Measurements from ENCODE around the gene ARHGAP24. TPM values are rescaled to one million over a fixed set of nuclear protein-coding genes. Genes with fewer than 3 reads are reported as not detected.
A peak's percentile ranks its signal among the peaks of the same experiment; 100 is the strongest.
"Not testable (repeated sequence)": the region's sequence is repeated elsewhere in the genome, so short reads cannot be mapped to it uniquely, and the experiment has no call there.

Gene ARHGAP24
- total and polyA plus RNA-seq, 12 donors, result 0.72 to 53.4 (median 4.4) TPM

GRCh38 chr4:85514117-85514516, 39.2 kb downstream of the ARHGAP24 start:
- TF ChIP-seq, protein P1, sequence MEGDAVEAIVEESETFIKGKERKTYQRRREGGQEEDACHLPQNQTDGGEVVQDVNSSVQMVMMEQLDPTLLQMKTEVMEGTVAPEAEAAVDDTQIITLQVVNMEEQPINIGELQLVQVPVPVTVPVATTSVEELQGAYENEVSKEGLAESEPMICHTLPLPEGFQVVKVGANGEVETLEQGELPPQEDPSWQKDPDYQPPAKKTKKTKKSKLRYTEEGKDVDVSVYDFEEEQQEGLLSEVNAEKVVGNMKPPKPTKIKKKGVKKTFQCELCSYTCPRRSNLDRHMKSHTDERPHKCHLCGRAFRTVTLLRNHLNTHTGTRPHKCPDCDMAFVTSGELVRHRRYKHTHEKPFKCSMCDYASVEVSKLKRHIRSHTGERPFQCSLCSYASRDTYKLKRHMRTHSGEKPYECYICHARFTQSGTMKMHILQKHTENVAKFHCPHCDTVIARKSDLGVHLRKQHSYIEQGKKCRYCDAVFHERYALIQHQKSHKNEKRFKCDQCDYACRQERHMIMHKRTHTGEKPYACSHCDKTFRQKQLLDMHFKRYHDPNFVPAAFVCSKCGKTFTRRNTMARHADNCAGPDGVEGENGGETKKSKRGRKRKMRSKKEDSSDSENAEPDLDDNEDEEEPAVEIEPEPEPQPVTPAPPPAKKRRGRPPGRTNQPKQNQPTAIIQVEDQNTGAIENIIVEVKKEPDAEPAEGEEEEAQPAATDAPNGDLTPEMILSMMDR (IDR thresholded peaks at IDR 0.05), result no peak
- no peak for TF ChIP-seq POLR2A (IDR thresholded peaks at IDR 0.05)
- DNase-seq, result no peak
- no peaks in the 10 kb centered on the region for H3K27me3 ChIP-seq
- H3K4me3 ChIP-seq, result peak overlapping the region in 1 of 4 donors; percentile 32
- no peaks in the 10 kb centered on the region for H3K36me3 ChIP-seq (replicated peaks in 1 of 2)
- no peak overlapping the region for H3K27ac ChIP-seq
- no peaks in the 10 kb centered on the region for H3K9me3 ChIP-seq (replicated peaks in 1 of 3)
- intact Hi-C loops (cut with DNase I), result no loop called here
- H3K4me1 ChIP-seq (replicated peaks in 1 of 2), result no peaks in the 10 kb centered on the region
- 31 to 64% (median 59%) methylated on average over 1 of the region's 1 CpG for WGBS, 4 donors

- intact Hi-C loops (cut with DNase I), result no loop called here
- Histone ChIP-seq H3K4me3 (no peak overlapping the region), H3K36me3 (replicated peaks in 1 of 2) (no peaks in the 10 kb centered on the region), H3K27me3 (no peaks in the 10 kb centered on the region), H3K4me1 (replicated peaks in 1 of 2) (no peaks in the 10 kb centered on the region), H3K9me3 (replicated peaks in 1 of 3) (no peaks in the 10 kb centered on the region), H3K27ac (no peak overlapping the region)
- 39 to 59% (median 43%) methylated on average over 5 of the region's 5 CpGs for WGBS, 4 donors
- no peak for DNase-seq
- TF ChIP-seq, protein P1 (IDR thresholded peaks at IDR 0.05), result no peak
- no peak for TF ChIP-seq POLR2A (IDR thresholded peaks at IDR 0.05)
These were observed 39.8 kb downstream of the ARHGAP24 start for GRCh38 chr4:85514783-85515182.

DNA sequence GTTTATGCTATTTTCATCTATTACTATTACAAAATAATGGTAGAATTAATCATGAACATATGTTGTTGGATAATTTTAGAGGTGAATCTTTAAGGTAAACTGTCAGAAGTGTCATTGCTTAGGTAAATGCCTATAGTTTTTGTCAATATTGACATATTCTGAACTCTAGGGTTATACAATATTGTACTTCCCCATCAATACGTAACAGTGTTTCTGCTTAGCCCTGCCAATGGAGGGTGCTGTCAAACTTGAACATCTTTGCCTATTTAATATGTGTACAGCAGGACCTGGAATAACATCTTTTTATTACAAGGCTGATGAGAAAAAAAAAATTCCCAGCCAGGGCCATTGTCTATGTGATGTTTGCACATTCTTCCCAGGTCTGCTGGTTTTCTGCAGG, 40.8 kb downstream of the ARHGAP24 start:
- no peak for TF ChIP-seq POLR2A (IDR thresholded peaks at IDR 0.05)
- TF ChIP-seq, protein P1 (IDR thresholded peaks at IDR 0.05), result no peak
- DNase-seq, result no peak
- no peaks in the 10 kb centered on the region for H3K9me3 ChIP-seq (replicated peaks in 1 of 3)
- H3K36me3 ChIP-seq (replicated peaks in 1 of 2), result no peaks in the 10 kb centered on the region
- no peaks in the 10 kb centered on the region for H3K27me3 ChIP-seq
- no peak overlapping the region for H3K4me3 ChIP-seq
- no peaks in the 10 kb centered on the region for H3K4me1 ChIP-seq (replicated peaks in 1 of 2)
- intact Hi-C loops (cut with DNase I), result no loop called here
- WGBS, 4 donors, result 0 to 84% (median 24%) methylated on average over 1 of the region's 1 CpG
- no peak overlapping the region for H3K27ac ChIP-seq

DNA sequence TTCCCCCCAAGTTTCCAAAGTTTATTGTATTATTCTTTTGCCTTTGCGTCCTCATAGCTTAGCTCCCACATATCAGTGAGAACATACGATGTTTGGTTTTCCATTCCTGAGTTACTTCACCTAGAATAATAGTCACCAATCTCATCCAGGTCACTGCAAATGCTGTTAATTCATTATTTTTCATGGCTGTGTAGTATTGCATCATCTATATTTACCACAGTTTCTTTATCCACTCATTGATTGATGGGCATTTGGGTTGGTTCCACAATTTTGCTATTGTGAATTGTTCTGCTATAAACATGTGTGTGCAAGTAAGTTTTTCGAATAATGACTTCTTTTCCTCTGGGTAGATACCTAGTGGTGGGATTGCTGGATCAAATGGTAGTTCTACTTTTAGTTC, 43.6 kb downstream of the ARHGAP24 start:
- H3K4me1 ChIP-seq (replicated peaks in 1 of 2); H3K27me3 ChIP-seq; H3K4me3 ChIP-seq; H3K9me3 ChIP-seq (replicated peaks in 1 of 3); H3K27ac ChIP-seq; H3K36me3 ChIP-seq (replicated peaks in 1 of 2); intact Hi-C loops (cut with DNase I); DNase-seq: not testable (repeated sequence)
- 76 to 88% (median 82%) methylated on average over 3 of the region's 3 CpGs for WGBS, 4 donors
